Measurements from ENCODE around the gene CYB5R2.

DNA sequence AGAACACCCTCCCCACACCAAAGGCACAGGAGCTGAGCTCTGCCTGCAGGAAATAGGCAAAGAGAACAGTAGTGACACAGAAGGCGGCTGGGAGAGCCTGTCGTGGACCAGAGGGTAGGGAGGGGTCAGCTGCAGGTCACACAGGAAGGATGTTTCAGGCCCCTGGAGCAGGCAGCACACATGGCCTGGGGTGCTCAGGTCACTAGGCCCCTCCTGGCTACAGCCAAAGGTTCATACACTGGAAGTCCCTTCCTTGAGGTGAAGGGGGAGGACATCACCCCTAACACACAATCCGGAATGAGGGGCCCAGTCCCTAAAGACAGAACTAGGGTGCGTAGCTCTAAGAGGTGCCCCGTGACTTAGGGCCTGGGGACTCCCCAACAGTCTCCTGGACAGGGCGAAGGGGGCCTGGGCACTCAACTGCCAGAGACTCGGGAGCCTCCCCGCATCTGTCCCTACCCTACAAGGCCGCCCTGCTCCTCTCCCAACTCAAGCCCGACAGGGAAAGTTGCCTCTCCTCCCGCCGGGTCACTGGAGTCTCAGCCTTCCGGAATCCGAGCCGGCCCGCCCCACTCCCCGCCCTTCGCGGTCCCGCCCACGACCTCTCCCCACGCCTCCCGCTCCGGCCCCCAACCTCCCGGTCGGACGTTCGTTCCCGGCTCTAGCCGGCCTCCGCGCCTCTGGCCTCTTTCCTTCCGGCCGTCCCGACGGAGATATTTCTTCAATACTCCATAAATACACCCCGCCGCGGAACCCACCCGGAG is at the start of gene CYB5R2:
- TF ChIP-seq, protein P1, sequence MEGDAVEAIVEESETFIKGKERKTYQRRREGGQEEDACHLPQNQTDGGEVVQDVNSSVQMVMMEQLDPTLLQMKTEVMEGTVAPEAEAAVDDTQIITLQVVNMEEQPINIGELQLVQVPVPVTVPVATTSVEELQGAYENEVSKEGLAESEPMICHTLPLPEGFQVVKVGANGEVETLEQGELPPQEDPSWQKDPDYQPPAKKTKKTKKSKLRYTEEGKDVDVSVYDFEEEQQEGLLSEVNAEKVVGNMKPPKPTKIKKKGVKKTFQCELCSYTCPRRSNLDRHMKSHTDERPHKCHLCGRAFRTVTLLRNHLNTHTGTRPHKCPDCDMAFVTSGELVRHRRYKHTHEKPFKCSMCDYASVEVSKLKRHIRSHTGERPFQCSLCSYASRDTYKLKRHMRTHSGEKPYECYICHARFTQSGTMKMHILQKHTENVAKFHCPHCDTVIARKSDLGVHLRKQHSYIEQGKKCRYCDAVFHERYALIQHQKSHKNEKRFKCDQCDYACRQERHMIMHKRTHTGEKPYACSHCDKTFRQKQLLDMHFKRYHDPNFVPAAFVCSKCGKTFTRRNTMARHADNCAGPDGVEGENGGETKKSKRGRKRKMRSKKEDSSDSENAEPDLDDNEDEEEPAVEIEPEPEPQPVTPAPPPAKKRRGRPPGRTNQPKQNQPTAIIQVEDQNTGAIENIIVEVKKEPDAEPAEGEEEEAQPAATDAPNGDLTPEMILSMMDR (IDR thresholded peaks at IDR 0.05), result no peak
- no peak for TF ChIP-seq POLR2A (IDR thresholded peaks at IDR 0.05)
